ENCODE measurements around the gene GPX7.
"Not testable (repeated sequence)": the region's sequence is repeated elsewhere in the genome, so short reads cannot be mapped to it uniquely, and the experiment has no call there.

GPX7 gene

GRCh38 chr1:52601991-52602855 is at the start of gene GPX7:
TSS of gene GPX7 (plus strand) at chr1:52602371. CDS start at chr1:52602410, 39 bp downstream.
- peak; percentile 24 for DNase-seq

- DNase-seq, result peak; percentile 76
These were observed 49.4 kb upstream of the GPX7 start, which contains the start of gene TUT4 for GRCh38 chr1:52552505-52553361. TSS of gene TUT4 (minus strand) at chr1:52553092. CDS start at chr1:52526280, 26,812 bp downstream.

DNA sequence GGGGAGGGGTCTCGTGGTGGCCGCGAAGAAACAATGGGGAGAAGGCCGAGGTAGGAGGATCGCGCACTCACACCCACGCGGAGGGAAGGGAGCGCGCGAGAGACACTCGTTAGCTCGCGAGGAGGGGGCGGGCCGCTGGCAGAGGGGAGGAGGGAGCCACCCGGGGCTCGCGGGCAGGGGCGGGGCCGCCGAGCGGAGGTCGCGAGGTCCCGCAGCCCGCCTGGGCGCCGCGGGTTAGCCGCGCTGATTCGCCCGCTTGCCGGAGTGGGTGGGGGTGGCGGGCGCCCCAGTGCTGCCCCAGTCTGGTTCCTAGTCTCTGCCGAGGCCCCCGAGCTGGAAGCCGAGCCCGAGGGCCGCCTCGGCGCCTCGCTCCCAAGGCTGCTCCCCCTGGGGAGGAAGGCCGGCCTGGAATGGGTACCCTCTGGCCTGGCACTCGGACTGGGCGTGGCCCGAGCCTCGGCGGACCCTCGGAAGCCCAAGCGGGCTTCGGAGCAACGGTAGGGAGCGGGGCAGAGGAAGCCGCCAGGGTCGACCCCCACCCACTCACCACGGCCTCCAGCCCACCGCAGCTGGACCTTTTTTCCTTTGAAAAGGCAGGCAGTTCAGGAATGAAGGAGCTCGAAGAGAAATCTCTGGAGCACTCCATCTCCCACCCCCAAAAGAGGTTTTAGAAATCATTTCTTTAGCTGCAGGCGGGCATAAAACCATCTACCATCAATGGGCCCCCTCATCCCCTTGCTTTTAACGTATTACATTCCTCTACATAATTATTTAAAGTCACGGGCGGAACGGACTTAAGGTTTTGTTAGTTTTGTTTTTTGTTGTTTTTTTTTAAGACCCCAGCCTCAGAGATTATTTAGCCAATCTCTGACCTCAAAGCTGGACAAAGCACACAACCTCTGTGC is 48.6 kb upstream of the GPX7 start:
- peak; percentile 62 for DNase-seq

DNA sequence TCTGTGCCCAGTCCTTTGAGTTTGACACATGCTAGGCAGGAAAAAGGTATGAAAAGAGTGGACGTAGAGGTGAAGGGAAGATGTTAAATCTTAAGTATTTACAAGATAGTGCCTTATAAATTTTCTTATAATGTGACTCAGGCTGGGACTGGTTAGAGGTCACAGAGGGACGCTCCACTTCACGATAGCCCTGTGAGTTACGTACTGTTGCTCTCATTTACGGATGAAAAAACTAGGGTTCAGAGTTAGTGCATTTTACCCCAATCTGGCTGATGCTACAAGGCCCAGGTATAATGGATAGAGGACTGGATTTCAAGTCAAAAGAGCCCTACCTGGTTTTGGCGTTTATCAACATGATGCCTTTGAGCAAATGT is 47.9 kb upstream of the GPX7 start:
- no peak for DNase-seq

GRCh38 chr1:52554756-52555155 is 47.4 kb upstream of the GPX7 start:
- peak; percentile 22 for DNase-seq

DNA sequence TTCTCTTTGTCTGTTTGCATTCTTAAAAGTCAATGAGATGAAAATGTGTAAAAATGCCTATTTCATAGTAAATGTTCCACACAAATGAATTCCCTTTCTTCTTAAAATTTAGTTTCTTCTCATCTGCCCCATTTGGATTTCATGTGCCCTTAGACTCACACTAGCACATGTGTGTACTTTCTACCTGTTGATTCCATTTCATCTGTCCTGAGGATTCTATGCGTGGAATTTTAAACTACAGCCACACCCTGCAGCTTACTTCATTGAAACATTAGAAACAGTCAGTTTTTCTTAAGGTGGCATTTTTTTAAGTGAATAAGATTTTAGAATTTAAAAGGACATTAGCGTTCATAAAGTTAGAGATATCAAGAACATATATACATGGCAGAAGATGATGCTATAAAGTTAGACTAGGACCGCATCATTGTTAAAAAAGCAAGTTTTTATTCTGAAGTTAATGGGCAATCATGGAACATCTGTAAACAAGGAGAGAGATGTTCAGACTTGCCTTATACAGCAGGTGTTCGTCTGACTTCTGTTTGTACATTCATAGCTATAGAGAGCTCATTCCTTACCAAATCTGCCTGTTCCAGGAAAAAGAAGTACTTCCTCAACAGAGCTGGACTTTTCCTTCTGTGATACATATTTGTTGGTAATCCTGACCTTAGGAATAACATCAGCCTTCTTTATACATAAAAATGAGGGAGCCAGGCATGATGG is 45.4 kb upstream of the GPX7 start:
- DNase-seq, result no peak

DNA sequence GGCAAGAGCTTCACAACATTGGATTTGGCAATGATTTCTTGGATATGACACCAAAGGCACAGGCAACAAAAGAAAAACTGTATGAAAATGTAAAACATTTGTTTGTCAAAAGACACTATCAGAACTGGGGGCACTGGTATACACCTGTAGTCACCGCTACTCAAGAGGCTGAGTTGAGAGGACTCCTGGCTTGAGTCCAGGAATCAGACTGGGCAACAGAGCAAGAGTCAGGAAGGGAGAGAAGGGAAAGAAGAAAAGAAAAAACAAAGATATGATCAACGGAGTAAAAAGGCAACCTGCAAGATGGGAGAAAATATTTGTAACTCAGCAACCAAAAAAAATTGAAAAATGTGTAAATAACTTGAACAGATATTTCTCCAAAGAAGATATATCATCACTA is 43.2 kb upstream of the GPX7 start:
- no peak for DNase-seq

DNA sequence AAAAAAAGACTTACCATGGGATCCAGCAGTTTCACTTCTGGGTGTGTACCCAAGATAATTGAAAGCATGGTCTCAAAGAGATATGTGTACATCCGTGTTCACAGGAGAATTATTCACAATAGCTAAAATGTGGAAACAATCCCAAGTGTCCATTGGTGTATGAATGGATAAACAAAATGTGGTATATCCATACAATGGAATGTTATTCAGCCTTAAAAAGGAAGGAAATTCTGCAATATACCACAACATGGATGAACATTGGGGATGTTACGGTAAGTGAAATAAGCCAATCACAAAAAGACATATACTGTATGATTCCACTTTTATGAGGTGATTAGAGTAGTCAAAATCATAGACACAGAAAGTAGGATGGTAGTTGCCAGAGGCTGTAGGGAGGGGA is 42.3 kb upstream of the GPX7 start:
- no peak for DNase-seq

- DNase-seq, result no peak
These were observed 39.4 kb upstream of the GPX7 start for GRCh38 chr1:52562766-52563165.

GRCh38 chr1:52567943-52568342 is 34.2 kb upstream of the GPX7 start:
- DNase-seq, result no peak

DNA sequence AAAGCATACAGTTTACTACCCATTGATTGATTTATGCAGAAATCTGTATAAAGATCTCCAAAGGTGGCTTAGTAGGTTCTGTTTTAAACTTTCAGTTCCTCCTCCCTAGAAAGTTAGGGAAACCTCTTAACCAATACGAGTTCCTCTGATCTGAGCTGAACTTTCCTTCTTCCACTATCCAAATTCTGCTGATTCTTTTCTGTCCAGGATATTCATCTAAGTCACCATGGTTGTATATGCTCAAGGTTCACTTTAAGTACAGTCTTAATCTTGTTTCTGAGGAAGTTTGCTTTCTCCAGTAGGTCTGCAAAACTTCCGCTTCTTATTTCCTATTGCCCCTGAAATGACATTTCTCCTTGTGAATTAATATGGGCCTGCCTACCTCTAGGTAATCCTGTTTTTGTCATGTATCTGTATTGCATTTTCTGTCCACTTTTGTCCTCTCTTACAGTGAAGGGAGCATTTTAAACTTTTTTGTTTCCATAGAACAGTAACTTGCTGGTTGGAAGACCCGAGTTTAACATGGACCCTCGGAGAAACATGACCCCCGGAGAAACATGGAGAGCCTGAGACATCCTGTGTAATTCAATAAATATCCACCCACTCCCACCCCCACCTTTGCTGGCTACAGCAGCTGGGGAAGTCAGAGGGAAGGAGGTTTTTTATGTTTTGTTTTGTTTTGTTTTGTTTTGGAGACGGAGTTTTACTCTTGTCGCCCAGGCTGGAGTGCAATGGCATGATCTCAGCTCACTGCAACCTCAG is 32.5 kb upstream of the GPX7 start:
- DNase-seq, result no peak

- no peak for DNase-seq
These were observed 30.4 kb upstream of the GPX7 start for GRCh38 chr1:52571783-52572182.

GRCh38 chr1:52572387-52572786 is 29.8 kb upstream of the GPX7 start:
- no peak for DNase-seq

DNA sequence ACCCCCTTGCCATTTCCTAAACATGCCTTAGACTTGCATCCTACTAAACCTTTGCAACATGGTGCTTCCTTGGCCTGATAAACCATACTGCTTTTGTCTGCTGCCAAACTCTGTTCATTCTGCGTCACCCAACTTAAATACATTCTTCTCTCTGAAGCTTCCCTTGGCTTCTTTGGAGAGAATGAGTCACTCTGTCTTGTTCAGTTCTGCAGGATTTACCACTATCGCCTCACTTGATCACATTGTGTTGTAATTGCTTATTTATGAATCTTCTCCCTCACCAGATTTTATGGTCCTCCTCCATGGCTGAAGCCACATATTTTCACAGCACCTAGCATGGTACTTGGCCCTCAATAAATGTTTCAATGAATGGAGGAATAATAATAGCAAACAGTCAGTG is 27.6 kb upstream of the GPX7 start:
- no peak for DNase-seq

DNA sequence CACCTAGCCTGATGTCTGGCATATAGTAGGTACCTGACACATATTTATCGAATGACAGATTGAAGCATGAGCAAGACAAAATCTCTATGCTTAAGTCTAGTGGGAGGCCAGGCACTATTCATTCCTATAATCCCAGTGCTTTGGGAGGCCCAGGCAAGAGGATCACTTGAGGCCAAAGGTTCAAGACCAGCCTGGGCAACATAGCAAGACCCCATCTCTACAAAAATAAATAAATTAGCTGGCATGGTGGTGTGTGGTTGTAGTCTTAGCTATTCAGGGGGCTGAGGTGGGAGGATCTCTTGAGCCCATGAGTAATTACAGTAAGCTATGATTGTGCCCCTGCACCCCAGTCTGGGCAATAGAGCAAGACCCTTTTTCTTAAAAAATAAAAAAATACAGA is 26.1 kb upstream of the GPX7 start:
- no peak for DNase-seq

GRCh38 chr1:52578066-52578465 is 24.1 kb upstream of the GPX7 start:
- DNase-seq, result not testable (repeated sequence)

GRCh38 chr1:52579415-52579814 is 22.8 kb upstream of the GPX7 start:
- no peak for DNase-seq

- no peak for DNase-seq
These were observed 21.9 kb upstream of the GPX7 start for GRCh38 chr1:52580283-52580682.

DNA sequence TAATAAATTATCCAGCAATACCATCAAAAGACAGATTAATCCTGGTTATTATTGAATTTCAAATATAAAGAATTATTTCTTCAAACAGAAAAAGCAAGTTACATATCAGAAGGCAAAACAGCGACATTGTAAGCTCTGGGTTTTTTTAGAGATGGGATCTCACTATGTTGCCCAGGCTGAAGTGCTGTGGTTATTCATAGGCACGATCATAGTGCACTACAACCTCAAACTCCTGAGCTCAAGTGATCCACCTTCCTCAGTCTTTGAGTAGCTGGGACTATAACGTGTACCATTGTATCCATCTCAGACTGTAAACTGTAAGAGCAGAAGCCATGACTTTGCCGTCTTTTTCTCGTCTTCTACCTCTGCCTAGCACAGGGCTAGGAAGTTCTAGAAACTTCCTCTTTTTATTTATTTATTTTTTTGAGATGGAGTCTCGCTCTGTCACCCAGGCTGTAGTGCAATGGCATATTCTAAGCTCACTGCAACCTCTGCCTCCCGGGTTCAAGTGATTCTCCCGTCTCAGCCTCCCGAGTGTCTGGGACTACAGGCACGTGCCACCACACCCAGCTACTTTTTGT is 20.0 kb upstream of the GPX7 start:
- DNase-seq, result no peak

GRCh38 chr1:52585474-52585873 is 16.7 kb upstream of the GPX7 start:
- no peak for DNase-seq

GRCh38 chr1:52588027-52588426 is 14.1 kb upstream of the GPX7 start:
- DNase-seq, result no peak
